ENCODE results near the gene CEBPA.
"Not testable (repeated sequence)": the region's sequence is repeated elsewhere in the genome, so short reads cannot be mapped to it uniquely, and the experiment has no call there.

GRCh38 chr19:33295046-33295445, 7.3 kb downstream of the CEBPA start:
- TF ChIP-seq CTCF (conservative IDR thresholded peaks at IDR 0.05; ENCODE audit: low read length); EZH2phosphoT487 (IDR thresholded peaks at IDR 0.05; ENCODE audit: borderline replicate concordance, low read depth, low read length): not testable (repeated sequence)

Measured in OCI-LY7 (cell line).